IPS-18a (cell line): ENCODE data around the gene ANKRD40CL.
"Not testable (repeated sequence)": the region's sequence is repeated elsewhere in the genome, so short reads cannot be mapped to it uniquely, and the experiment has no call there.

Experiments used
- H3K27ac ChIP-seq: one replicate; pipeline ENCODE4 v1.5.1; 2013; ENCODE audit warnings: low read length
- H3K27me3 ChIP-seq: one replicate; pipeline ENCODE4 v1.6.1; 2013; ENCODE audit warnings: mild to moderate bottlenecking, low read length; ENCODE audit not compliant: control insufficient read depth, insufficient read depth
- H3K36me3 ChIP-seq: one replicate; pipeline ENCODE4 v1.6.1; 2013; ENCODE audit warnings: low read depth, low read length; ENCODE audit not compliant: control insufficient read depth
- H3K4me1 ChIP-seq: one replicate; pipeline ENCODE4 v1.6.1; 2013; ENCODE audit warnings: low read depth, low read length; ENCODE audit not compliant: control insufficient read depth
- H3K4me3 ChIP-seq: one replicate; pipeline ENCODE4 v1.5.1; 2013; ENCODE audit warnings: low read length
- H3K9ac ChIP-seq: one replicate; pipeline ENCODE4 v1.6.1; 2013; ENCODE audit warnings: mild to moderate bottlenecking, low read length, moderate library complexity
- H3K9me3 ChIP-seq: one replicate; pipeline ENCODE4 v1.6.1; 2013; ENCODE audit warnings: low read depth, low read length; ENCODE audit not compliant: control insufficient read depth

Gene ANKRD40CL, protein sequence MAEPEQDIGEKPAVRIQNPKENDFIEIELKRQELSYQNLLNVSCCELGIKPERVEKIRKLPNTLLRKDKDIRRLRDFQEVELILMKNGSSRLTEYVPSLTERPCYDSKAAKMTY

GRCh38 chr17:50767446-50767845 is at the start of gene ANKRD40CL:
ANKRD40CL (minus strand) TSS chr17:50767518; CDS start chr17:50766913, 605 bp downstream.
- no peak within 1 kb of the TSS for H3K27ac ChIP-seq

DNA sequence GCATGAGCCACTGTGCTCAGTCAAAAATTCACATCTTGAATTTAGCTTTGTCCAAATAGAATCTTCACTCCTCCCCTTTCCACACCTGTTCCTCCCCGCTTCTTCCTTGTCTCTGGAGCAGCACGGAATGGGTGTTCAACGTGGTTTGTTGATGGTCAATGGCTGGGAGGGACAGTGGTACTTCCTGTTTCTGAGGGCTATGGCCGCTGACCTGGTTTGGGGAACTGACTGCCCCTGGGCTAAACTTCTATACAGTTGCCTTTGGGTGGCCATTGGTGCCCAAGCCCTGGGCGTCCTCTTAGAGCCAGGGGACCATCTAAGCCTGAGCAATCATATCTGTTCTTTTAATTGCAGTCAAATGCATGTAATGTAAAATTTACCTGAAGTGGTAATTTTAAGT is 49.0 kb upstream of the ANKRD40CL start:
- H3K27ac ChIP-seq: no peak overlapping the region
- no peak overlapping the region for H3K4me3 ChIP-seq
- H3K9ac ChIP-seq: no peak overlapping the region
- H3K4me1 ChIP-seq: peaks cover 4% of the 10 kb centered on the region
- no peaks in the 10 kb centered on the region for H3K9me3 ChIP-seq
- H3K27me3 ChIP-seq: no peaks in the 10 kb centered on the region
- no peaks in the 10 kb centered on the region for H3K36me3 ChIP-seq

More at GRCh38 chr17:50767446-50767845, at the start of gene ANKRD40CL:
- Histone ChIP-seq H3K9me3 (no peaks in the 10 kb centered on the region), H3K9ac (no peak within 1 kb of the TSS), H3K36me3 (no peaks in the 10 kb centered on the region), H3K27me3 (no peaks in the 10 kb centered on the region), H3K4me1 (peaks cover 5% of the 10 kb centered on the region), H3K4me3 (no peak within 1 kb of the TSS)

GRCh38 chr17:50815400-50815799 is 48.1 kb upstream of the ANKRD40CL start:
- no peak overlapping the region for H3K9ac ChIP-seq
- no peaks in the 10 kb centered on the region for H3K9me3 ChIP-seq
- no peak overlapping the region for H3K27ac ChIP-seq
- H3K36me3 ChIP-seq: no peaks in the 10 kb centered on the region
- no peaks in the 10 kb centered on the region for H3K27me3 ChIP-seq
- no peak overlapping the region for H3K4me3 ChIP-seq
- peaks cover 4% of the 10 kb centered on the region for H3K4me1 ChIP-seq

DNA sequence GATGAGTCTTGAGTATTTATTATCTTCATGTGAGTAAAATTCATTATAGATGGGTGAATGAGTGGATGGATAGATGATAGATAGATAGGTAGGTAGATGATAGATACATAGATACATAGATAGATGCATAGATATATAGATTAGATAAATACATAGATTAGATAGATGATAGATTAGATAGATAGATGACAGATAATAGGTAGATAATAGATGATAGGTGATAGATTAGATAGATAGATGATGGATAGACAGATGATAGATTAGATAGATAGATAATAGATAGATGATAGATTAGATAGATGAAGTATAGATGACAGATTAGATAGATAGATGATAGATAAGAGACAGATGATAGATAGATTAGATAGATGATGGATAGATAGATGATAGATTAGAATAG is 46.3 kb upstream of the ANKRD40CL start:
- Histone ChIP-seq H3K36me3 (no peaks in the 10 kb centered on the region), H3K27me3 (no peaks in the 10 kb centered on the region), H3K9me3 (no peaks in the 10 kb centered on the region), H3K9ac (no peak overlapping the region), H3K4me1 (peaks cover 4% of the 10 kb centered on the region), H3K4me3 (no peak overlapping the region), H3K27ac (no peak overlapping the region)

DNA sequence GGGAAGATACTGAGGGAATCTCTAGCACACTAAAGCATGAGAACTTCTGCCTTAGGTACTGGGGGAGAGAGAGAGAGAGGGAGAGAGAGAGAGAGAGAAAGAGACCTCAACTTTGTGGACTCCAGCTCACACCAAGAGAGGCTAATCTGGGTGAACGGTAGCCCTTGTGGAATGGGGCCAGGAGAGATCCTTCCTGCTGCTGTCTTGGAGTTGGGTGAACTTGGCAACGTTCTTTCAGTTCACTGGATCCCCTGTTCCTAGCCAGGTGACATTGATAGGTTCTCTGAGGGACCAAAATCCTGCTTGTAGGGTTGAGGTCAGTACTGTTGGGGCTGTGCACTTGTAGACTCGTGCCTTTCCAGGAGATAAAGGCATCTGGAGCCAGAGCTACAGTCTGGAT is 41.6 kb upstream of the ANKRD40CL start:
- Histone ChIP-seq H3K4me3 (no peak overlapping the region), H3K9ac (no peak overlapping the region), H3K27ac (no peak overlapping the region), H3K36me3 (no peaks in the 10 kb centered on the region), H3K9me3 (no peaks in the 10 kb centered on the region), H3K27me3 (no peaks in the 10 kb centered on the region), H3K4me1 (no peaks in the 10 kb centered on the region)

DNA sequence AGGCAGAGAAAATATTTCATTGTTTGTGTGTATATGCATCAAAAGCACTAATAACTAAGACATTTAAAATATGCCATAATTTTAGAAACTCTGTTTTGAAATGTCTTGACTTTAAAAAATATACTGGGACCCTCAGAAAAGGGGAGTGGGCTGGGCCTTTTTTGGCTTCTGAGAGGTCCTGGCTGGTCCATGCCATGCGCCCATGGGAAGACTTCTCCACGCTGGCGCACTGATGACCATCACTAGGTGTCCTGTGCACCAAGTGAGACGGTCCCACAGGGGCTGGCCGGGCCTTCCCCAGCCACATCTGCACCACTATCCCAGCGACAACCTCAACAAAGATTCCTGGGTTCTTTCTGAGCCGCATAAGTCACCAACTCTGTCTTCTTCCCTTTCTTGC is 41.1 kb upstream of the ANKRD40CL start:
- no peak overlapping the region for H3K4me3 ChIP-seq
- no peaks in the 10 kb centered on the region for H3K36me3 ChIP-seq
- no peak overlapping the region for H3K27ac ChIP-seq
- no peaks in the 10 kb centered on the region for H3K9me3 ChIP-seq
- no peaks in the 10 kb centered on the region for H3K27me3 ChIP-seq
- H3K9ac ChIP-seq: no peak overlapping the region
- no peaks in the 10 kb centered on the region for H3K4me1 ChIP-seq

DNA sequence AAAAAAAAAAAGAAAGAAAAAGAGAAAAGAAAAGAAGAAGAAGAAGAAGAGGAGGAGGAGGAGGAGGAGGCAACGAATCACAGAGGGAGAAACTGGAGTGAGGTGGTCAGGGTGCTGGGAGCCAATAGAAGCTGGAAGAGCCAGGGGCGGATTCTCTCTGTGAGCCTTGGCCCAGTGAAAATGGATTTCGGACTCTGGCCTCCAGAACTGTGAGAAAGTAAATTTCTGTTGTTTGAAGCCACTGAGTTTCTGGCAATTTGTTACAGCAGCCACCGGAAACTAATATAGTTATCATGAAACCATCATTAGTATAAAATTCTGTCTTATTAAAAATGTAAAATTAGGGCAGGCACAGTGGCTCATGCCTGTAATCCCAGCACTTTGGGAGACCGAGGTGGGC is 40.4 kb upstream of the ANKRD40CL start:
- Histone ChIP-seq H3K9me3 (no peaks in the 10 kb centered on the region), H3K27me3 (no peaks in the 10 kb centered on the region), H3K36me3 (no peaks in the 10 kb centered on the region), H3K4me3 (no peak overlapping the region), H3K27ac (no peak overlapping the region), H3K9ac (no peak overlapping the region), H3K4me1 (no peaks in the 10 kb centered on the region)

GRCh38 chr17:50807009-50807408 is 39.7 kb upstream of the ANKRD40CL start:
- H3K4me1 ChIP-seq: no peaks in the 10 kb centered on the region
- H3K27me3 ChIP-seq: no peaks in the 10 kb centered on the region
- no peaks in the 10 kb centered on the region for H3K36me3 ChIP-seq
- no peak overlapping the region for H3K9ac ChIP-seq
- H3K4me3 ChIP-seq: no peak overlapping the region
- no peaks in the 10 kb centered on the region for H3K9me3 ChIP-seq
- no peak overlapping the region for H3K27ac ChIP-seq

DNA sequence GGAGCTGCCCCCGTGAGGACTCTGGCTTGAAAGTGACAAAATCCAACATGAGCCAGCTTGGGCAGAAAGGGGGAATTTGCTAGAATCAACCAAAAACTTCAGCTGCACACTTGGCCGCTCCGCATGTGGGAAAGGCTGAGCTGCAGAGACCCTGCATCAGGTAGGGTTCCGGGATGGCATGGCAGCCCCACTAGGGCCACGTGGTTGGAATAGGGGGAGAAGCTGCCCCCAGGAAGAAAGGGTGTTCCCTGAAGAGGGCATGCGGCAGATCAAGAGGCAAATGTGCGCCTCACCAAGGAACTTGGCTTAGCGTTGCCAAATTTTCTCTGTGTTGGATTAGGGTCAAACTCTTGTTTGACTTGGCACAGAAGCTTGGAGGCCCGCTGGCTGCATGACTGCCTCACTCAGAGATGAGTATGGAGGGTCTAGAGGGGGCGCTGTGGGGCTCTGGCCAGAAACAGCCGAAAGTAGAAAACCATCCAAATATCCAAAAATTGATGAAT is 38.9 kb upstream of the ANKRD40CL start:
- Histone ChIP-seq H3K9ac (no peak overlapping the region), H3K9me3 (no peaks in the 10 kb centered on the region), H3K27ac (no peak overlapping the region), H3K4me1 (no peaks in the 10 kb centered on the region), H3K36me3 (no peaks in the 10 kb centered on the region), H3K4me3 (no peak overlapping the region), H3K27me3 (no peaks in the 10 kb centered on the region)

- Histone ChIP-seq H3K9me3 (no peaks in the 10 kb centered on the region), H3K9ac (no peak overlapping the region), H3K36me3 (no peaks in the 10 kb centered on the region), H3K27me3 (no peaks in the 10 kb centered on the region), H3K4me3 (no peak overlapping the region), H3K27ac (no peak overlapping the region), H3K4me1 (no peaks in the 10 kb centered on the region)
These were observed 38.2 kb upstream of the ANKRD40CL start for GRCh38 chr17:50805486-50805885.

DNA sequence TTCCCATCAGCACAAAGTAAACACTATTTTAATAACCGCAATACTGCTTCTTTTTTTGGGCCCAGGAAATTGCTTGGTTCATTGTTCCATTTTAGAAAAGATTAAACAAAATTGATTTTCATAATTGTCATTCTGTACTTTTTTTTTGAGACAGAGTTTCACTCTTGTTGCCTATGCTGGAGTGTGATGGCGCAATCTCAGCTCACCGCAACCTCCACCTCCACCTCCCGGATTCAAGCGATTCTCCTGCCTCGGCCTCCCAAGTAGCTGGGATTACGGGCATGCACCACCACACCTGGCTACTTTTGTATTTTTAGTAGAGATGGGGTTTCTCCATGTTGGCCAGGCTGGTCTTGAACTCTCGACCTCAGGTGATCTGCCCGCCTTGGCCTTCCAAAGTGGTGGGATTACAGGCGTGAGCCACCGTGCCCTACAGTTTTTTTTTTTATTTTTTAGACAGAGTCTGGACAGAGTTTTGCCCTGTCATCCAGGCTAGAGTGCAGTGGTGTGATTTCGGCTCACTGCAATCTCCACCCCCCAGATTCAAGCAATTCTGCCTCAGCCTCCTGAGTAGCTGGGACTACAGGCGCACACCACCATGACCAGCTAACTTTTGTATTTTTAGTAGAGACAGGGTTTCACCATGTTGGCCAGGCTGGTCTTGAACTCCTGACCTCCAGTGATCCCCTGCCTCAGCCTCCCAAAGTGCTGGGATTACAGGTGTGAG is 37.6 kb upstream of the ANKRD40CL start:
- H3K9me3 ChIP-seq, H3K27me3 ChIP-seq, H3K36me3 ChIP-seq, H3K9ac ChIP-seq, H3K4me3 ChIP-seq, H3K4me1 ChIP-seq, H3K27ac ChIP-seq: not testable (repeated sequence)

- no peaks in the 10 kb centered on the region for H3K9me3 ChIP-seq
- H3K9ac ChIP-seq: no peak overlapping the region
- H3K4me1 ChIP-seq: no peaks in the 10 kb centered on the region
- H3K27ac ChIP-seq: no peak overlapping the region
- no peaks in the 10 kb centered on the region for H3K27me3 ChIP-seq
- no peaks in the 10 kb centered on the region for H3K36me3 ChIP-seq
- H3K4me3 ChIP-seq: no peak overlapping the region
These were observed 36.4 kb upstream of the ANKRD40CL start for GRCh38 chr17:50803676-50804075.
